Liver (tissue), 9 donors: ENCODE data around the gene HHAT. TPM values are rescaled to one million over a fixed set of nuclear protein-coding genes. Genes with fewer than 3 reads are reported as not detected.

Experiments
- DNase-seq: peaks from one replicate; pipeline ENCODE4 v3.0.0-alpha.2; 2017; ENCODE audit warnings: low spot score
- H3K27ac ChIP-seq, 2 donors: one replicate each; pipeline ENCODE4 v1.7.0; 2013; ENCODE audit warnings: inconsistent platforms in 2 of 2, low read length in 2 of 2, control low read depth in 1 of 2, low read depth in 1 of 2, mild to moderate bottlenecking in 1 of 2
- H3K27me3 ChIP-seq, 4 donors: one replicate each; pipeline versions ENCODE4 v1.6.1 to v1.7.0; 2013; ENCODE audit warnings: low read length in 3 of 4, inconsistent platforms in 1 of 4, mild to moderate bottlenecking in 1 of 4, moderate library complexity in 1 of 4; ENCODE audit not compliant: control insufficient read depth in 4 of 4, insufficient read depth in 4 of 4
- H3K36me3 ChIP-seq, 4 donors: one replicate each; pipeline versions ENCODE4 v1.6.1 to v1.7.0; 2013; ENCODE audit warnings: low read length in 3 of 4, mild to moderate bottlenecking in 3 of 4, low read depth in 1 of 4, moderate library complexity in 1 of 4; ENCODE audit not compliant: control insufficient read depth in 4 of 4, insufficient read depth in 3 of 4
- H3K4me1 ChIP-seq, 4 donors: one replicate each; pipeline versions ENCODE4 v1.6.1 to v1.7.0; 2013; ENCODE audit warnings: low read length in 3 of 4, mild to moderate bottlenecking in 3 of 4, moderate library complexity in 1 of 4; ENCODE audit not compliant: control insufficient read depth in 4 of 4, insufficient read depth in 4 of 4
- H3K4me3 ChIP-seq, 3 donors: one replicate each; pipeline versions ENCODE4 v1.6.1 to v1.7.0; 2013; ENCODE audit warnings: low read length in 3 of 3, control low read depth in 1 of 3, low read depth in 1 of 3, mild to moderate bottlenecking in 1 of 3
- H3K9ac ChIP-seq, 2 donors: one replicate each; pipeline ENCODE4 v1.7.0; 2013; ENCODE audit warnings: low read length in 2 of 2, mild to moderate bottlenecking in 2 of 2, moderate library complexity in 2 of 2, control low read depth in 1 of 2, low read depth in 1 of 2
- H3K9me3 ChIP-seq, 4 donors: one replicate each; pipeline versions ENCODE4 v1.6.1 to v1.7.0; 2013; ENCODE audit warnings: low read length in 3 of 4; ENCODE audit not compliant: control insufficient read depth in 4 of 4
- EGR1 ChIP-seq, 2 donors: IDR thresholded peaks; 2 replicates each; pipeline ENCODE4 v1.6.1; 2016 to 2018; ENCODE audit warnings: antibody characterized with exemption in 2 of 2, low read depth in 2 of 2
- FOXA2 ChIP-seq: IDR thresholded peaks from 2 replicates; pipeline ENCODE4 v1.6.1; 2016; ENCODE audit warnings: antibody characterized with exemption
- GABPA ChIP-seq, 2 donors: IDR thresholded peaks in 1 of 2; conservative IDR thresholded peaks in 1 of 2; 2 replicates each; pipeline ENCODE4 v1.6.1; 2016; ENCODE audit warnings: antibody characterized with exemption in 2 of 2, mild to moderate bottlenecking in 1 of 2, moderate library complexity in 1 of 2
- HNF4A ChIP-seq, 2 donors: conservative IDR thresholded peaks; 2 replicates each; pipeline ENCODE4 v1.6.1; 2016; ENCODE audit warnings: antibody characterized with exemption in 2 of 2, mild to moderate bottlenecking in 2 of 2
- JUND ChIP-seq, 2 donors: IDR thresholded peaks; 2 replicates each; pipeline ENCODE4 v1.6.1; 2016; ENCODE audit warnings: antibody characterized with exemption in 2 of 2
- NR2F2 ChIP-seq: IDR thresholded peaks from 2 replicates; pipeline ENCODE4 v1.6.1; 2016; ENCODE audit warnings: antibody characterized with exemption
- RAD21 ChIP-seq, 2 donors: IDR thresholded peaks; 2 replicates each; pipeline ENCODE4 v1.6.1; 2016; ENCODE audit warnings: antibody characterized with exemption in 2 of 2, mild to moderate bottlenecking in 2 of 2
- RXRA ChIP-seq, 2 donors: IDR thresholded peaks; 2 replicates each; pipeline ENCODE4 v1.6.1; 2017 to 2018; ENCODE audit warnings: antibody characterized with exemption in 2 of 2, mild to moderate bottlenecking in 1 of 2
- WGBS: extraction: QIAGEN DNeasy Blood & Tissue Kit; methylation state at CpG from one replicate; pipeline ENCODE4 v1.1.7; 2013; 5-methylcytosine and 5-hydroxymethylcytosine counted together
- polyA plus RNA-seq, 2 donors: library from polyadenylated mRNA; stranded (reverse) in 1 of 2; unstranded in 1 of 2; fragments of 200-250 nt in 1 of 2; fragments of >200 nt in 1 of 2; fragmentation: Nextera tagmentation in 1 of 2; extraction: Ambion mirVana in 1 of 2; gene quantifications; one replicate each; pipeline versions ENCODE4 v1.2.1 to v1.2.3, GENCODE V29; 2013 to 2015
- total RNA-seq, 2 donors: library from RNA; depleted of rRNA; stranded (reverse); fragments of >200 nt; gene quantifications; one replicate each; pipeline ENCODE4 v1.2.3, GENCODE V29; 2014
- TF ChIP-seq, protein P1 (sequence below): IDR thresholded peaks from 2 replicates; pipeline ENCODE4 v1.6.1; 2016; ENCODE audit warnings: antibody characterized with exemption
- TF ChIP-seq, protein P2 (sequence below): IDR thresholded peaks from 2 replicates; pipeline ENCODE4 v1.6.1; 2016; ENCODE audit warnings: antibody characterized with exemption
- TF ChIP-seq, protein P3 (sequence below): fragments of 150-350 bp; IDR thresholded peaks from 2 replicates; pipeline ENCODE4 v1.5.1; 2017; ENCODE audit warnings: improper control_type of control experiment, low read depth, low read length; ENCODE audit not compliant: missing input control
- TF ChIP-seq, protein P4 (sequence below): IDR thresholded peaks from 2 replicates; pipeline ENCODE4 v1.6.1; 2016; ENCODE audit warnings: antibody characterized with exemption, mild to moderate bottlenecking
- donor health status: healthy.
- donor health status: healthy.
- donor health status: healthy.
- donor health status: healthy.
- donor health status: healthy.

Gene HHAT
- total and polyA plus RNA-seq, 4 donors = 1.3 to 2.2 (median 1.6) TPM

DNA sequence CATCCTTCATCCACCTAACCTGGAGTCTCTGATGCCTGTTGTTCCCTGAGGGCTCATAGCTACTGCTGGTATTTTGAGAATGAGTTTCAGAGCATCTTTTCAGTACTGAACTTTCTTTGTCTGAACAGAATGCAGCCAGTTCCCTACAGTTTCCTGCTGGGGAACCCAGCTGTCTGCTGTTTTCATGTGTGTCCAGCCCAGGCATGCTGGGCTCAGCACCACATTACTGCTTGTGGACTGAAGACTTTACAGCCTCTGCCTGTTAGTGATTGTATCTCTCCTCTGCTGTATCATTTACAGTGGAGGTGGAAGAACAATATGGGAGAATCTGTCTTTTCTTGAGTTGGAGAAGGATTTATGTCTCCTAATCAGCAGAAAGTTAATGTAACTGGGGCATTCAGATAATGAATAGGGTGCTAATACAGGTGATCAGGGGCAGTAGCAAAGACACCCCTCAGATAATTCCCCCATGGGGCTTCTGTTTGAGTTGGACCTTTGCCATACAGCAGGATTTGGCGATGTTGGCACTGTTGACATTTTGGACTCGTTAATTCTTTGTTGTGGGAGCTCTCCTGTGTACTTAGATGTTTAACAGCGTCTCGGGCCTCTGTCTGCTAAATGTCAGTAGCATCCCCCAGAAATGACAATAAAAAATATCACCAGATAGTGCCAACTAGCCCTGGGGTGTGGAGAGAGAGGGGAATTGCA lies 207.7 kb downstream of the HHAT start:
- H3K4me1 ChIP-seq = no peaks in the 10 kb centered on the region
- H3K9ac ChIP-seq = no peak overlapping the region
- DNase-seq = no peak
- TF ChIP-seq, protein P1, sequence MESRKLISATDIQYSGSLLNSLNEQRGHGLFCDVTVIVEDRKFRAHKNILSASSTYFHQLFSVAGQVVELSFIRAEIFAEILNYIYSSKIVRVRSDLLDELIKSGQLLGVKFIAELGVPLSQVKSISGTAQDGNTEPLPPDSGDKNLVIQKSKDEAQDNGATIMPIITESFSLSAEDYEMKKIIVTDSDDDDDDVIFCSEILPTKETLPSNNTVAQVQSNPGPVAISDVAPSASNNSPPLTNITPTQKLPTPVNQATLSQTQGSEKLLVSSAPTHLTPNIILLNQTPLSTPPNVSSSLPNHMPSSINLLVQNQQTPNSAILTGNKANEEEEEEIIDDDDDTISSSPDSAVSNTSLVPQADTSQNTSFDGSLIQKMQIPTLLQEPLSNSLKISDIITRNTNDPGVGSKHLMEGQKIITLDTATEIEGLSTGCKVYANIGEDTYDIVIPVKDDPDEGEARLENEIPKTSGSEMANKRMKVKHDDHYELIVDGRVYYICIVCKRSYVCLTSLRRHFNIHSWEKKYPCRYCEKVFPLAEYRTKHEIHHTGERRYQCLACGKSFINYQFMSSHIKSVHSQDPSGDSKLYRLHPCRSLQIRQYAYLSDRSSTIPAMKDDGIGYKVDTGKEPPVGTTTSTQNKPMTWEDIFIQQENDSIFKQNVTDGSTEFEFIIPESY = no peak
- TF ChIP-seq HNF4A (conservative IDR thresholded peaks at IDR 0.05) = no peak
- TF ChIP-seq FOXA2 = no peak
- TF ChIP-seq, protein P2, sequence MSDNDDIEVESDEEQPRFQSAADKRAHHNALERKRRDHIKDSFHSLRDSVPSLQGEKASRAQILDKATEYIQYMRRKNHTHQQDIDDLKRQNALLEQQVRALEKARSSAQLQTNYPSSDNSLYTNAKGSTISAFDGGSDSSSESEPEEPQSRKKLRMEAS = no peak
- TF ChIP-seq, protein P3, sequence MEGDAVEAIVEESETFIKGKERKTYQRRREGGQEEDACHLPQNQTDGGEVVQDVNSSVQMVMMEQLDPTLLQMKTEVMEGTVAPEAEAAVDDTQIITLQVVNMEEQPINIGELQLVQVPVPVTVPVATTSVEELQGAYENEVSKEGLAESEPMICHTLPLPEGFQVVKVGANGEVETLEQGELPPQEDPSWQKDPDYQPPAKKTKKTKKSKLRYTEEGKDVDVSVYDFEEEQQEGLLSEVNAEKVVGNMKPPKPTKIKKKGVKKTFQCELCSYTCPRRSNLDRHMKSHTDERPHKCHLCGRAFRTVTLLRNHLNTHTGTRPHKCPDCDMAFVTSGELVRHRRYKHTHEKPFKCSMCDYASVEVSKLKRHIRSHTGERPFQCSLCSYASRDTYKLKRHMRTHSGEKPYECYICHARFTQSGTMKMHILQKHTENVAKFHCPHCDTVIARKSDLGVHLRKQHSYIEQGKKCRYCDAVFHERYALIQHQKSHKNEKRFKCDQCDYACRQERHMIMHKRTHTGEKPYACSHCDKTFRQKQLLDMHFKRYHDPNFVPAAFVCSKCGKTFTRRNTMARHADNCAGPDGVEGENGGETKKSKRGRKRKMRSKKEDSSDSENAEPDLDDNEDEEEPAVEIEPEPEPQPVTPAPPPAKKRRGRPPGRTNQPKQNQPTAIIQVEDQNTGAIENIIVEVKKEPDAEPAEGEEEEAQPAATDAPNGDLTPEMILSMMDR = no peak
- no peak for TF ChIP-seq RXRA (IDR thresholded peaks at IDR 0.05)
- TF ChIP-seq EGR1 (IDR thresholded peaks at IDR 0.05; ENCODE audit: low read depth in 2 of 2) = no peak
- no peak for TF ChIP-seq RAD21 (IDR thresholded peaks at IDR 0.05)
- no peak for TF ChIP-seq JUND (IDR thresholded peaks at IDR 0.05)
- 42% methylated on average over 4 of the region's 4 CpGs for whole genome bisulfite sequencing
- no peak overlapping the region for H3K4me3 ChIP-seq
- no peaks in the 10 kb centered on the region for H3K9me3 ChIP-seq
- H3K27me3 ChIP-seq = no peaks in the 10 kb centered on the region
- no peak overlapping the region for H3K27ac ChIP-seq
- H3K36me3 ChIP-seq = no peaks in the 10 kb centered on the region

DNA sequence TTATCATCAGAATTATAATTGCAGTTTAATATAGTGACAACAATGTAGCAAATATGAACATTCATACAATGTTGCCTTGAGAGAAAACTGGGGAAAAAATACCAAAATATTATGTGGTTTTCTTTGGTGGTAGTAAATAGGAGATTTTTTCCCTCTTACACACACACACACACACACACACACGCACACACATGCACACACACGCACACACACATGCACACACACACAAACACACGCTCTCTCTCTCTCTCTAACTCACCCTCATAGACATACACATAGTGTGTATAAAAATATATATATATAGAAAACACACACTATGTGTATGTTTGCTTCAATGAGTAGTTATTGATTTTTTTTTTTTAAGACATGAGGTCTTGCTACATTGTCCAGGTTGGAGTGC lies 211.6 kb downstream of the HHAT start:
- Histone ChIP-seq H3K27me3 (no peaks in the 10 kb centered on the region), H3K36me3 (no peaks in the 10 kb centered on the region), H3K27ac (no peak overlapping the region), H3K9ac (no peak overlapping the region), H3K4me3 (no peak overlapping the region), H3K9me3 (no peaks in the 10 kb centered on the region), H3K4me1 (no peaks in the 10 kb centered on the region)
- TF ChIP-seq GABPA (IDR thresholded peaks at IDR 0.05 in 1 of 2, conservative IDR thresholded peaks at IDR 0.05 in 1 of 2) = no peak
- TF ChIP-seq, protein P1 = no peak
- no peak for TF ChIP-seq JUND (IDR thresholded peaks at IDR 0.05)
- TF ChIP-seq NR2F2 = no peak
- TF ChIP-seq RXRA (IDR thresholded peaks at IDR 0.05) = no peak
- TF ChIP-seq EGR1 (IDR thresholded peaks at IDR 0.05; ENCODE audit: low read depth in 2 of 2) = no peak
- TF ChIP-seq, protein P4, sequence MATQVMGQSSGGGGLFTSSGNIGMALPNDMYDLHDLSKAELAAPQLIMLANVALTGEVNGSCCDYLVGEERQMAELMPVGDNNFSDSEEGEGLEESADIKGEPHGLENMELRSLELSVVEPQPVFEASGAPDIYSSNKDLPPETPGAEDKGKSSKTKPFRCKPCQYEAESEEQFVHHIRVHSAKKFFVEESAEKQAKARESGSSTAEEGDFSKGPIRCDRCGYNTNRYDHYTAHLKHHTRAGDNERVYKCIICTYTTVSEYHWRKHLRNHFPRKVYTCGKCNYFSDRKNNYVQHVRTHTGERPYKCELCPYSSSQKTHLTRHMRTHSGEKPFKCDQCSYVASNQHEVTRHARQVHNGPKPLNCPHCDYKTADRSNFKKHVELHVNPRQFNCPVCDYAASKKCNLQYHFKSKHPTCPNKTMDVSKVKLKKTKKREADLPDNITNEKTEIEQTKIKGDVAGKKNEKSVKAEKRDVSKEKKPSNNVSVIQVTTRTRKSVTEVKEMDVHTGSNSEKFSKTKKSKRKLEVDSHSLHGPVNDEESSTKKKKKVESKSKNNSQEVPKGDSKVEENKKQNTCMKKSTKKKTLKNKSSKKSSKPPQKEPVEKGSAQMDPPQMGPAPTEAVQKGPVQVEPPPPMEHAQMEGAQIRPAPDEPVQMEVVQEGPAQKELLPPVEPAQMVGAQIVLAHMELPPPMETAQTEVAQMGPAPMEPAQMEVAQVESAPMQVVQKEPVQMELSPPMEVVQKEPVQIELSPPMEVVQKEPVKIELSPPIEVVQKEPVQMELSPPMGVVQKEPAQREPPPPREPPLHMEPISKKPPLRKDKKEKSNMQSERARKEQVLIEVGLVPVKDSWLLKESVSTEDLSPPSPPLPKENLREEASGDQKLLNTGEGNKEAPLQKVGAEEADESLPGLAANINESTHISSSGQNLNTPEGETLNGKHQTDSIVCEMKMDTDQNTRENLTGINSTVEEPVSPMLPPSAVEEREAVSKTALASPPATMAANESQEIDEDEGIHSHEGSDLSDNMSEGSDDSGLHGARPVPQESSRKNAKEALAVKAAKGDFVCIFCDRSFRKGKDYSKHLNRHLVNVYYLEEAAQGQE = no peak
- TF ChIP-seq HNF4A (conservative IDR thresholded peaks at IDR 0.05) = no peak
- 66% methylated on average over 3 of the region's 3 CpGs for WGBS
- no peak for DNase-seq
